NT2/D1 (cell line): ENCODE measurements around the gene RCOR1.

ENCODE experiments used
- SUZ12 ChIP-seq: IDR thresholded peaks from 2 replicates; pipeline ENCODE4 v1.6.1; 2011; ENCODE audit not compliant: insufficient read length, insufficient read depth; ENCODE audit errors: extremely low read depth
- YY1 ChIP-seq: IDR thresholded peaks from 2 replicates; pipeline ENCODE4 v1.6.1; 2011; ENCODE audit not compliant: insufficient read length, insufficient read depth
- ZNF274 ChIP-seq: IDR thresholded peaks from 2 replicates; pipeline ENCODE4 v1.6.1; 2011; ENCODE audit warnings: mild to moderate bottlenecking, low read depth, low read length

DNA sequence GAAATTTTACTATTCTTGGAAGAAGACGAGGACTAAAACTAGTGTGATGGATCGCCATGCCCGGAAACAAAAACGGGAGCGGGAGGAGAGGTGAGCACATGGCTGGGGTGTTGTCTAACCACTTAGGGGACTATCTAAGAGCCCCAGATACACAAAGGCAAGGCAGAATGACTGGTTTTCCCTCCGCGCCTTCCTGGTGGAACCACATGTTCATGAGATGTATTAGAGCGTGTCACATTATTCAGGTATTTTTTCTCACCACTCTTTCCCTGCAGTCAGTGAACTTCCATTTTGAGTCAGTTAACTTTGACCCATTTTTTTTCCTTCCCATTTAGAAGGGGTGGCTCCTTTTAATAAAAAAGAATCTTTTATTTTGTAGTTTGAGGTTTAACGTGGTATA, 116.0 kb downstream of the RCOR1 start:
- TF ChIP-seq ZNF274: no peak
- TF ChIP-seq YY1: no peak
- no peak for TF ChIP-seq SUZ12
